NCI-H524 (cell line): Measurements from ENCODE around the gene OR51T1.
"Not testable (repeated sequence)": the region's sequence is repeated elsewhere in the genome, so short reads cannot be mapped to it uniquely, and the experiment has no call there.

Experiments
- DNase-seq, 2 experiments: peaks; one replicate each; lab custom pipeline; 2025; lab: John Stamatoyannopoulos, UW

OR51T1 gene, protein sequence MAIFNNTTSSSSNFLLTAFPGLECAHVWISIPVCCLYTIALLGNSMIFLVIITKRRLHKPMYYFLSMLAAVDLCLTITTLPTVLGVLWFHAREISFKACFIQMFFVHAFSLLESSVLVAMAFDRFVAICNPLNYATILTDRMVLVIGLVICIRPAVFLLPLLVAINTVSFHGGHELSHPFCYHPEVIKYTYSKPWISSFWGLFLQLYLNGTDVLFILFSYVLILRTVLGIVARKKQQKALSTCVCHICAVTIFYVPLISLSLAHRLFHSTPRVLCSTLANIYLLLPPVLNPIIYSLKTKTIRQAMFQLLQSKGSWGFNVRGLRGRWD

DNA sequence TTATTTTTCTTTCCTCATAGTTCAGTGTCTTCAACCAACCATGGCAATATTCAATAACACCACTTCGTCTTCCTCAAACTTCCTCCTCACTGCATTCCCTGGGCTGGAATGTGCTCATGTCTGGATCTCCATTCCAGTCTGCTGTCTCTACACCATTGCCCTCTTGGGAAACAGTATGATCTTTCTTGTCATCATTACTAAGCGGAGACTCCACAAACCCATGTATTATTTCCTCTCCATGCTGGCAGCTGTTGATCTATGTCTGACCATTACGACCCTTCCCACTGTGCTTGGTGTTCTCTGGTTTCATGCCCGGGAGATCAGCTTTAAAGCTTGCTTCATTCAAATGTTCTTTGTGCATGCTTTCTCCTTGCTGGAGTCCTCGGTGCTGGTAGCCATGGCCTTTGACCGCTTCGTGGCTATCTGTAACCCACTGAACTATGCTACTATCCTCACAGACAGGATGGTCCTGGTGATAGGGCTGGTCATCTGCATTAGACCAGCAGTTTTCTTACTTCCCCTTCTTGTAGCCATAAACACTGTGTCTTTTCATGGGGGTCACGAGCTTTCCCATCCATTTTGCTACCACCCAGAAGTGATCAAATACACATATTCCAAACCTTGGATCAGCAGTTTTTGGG, at the start of gene OR51T1:
OR51T1 (plus strand) TSS at position 41 of the 641 bp plus-strand sequence; CDS start at position 41, 0 bp downstream.
- no peak for DNase-seq

DNA sequence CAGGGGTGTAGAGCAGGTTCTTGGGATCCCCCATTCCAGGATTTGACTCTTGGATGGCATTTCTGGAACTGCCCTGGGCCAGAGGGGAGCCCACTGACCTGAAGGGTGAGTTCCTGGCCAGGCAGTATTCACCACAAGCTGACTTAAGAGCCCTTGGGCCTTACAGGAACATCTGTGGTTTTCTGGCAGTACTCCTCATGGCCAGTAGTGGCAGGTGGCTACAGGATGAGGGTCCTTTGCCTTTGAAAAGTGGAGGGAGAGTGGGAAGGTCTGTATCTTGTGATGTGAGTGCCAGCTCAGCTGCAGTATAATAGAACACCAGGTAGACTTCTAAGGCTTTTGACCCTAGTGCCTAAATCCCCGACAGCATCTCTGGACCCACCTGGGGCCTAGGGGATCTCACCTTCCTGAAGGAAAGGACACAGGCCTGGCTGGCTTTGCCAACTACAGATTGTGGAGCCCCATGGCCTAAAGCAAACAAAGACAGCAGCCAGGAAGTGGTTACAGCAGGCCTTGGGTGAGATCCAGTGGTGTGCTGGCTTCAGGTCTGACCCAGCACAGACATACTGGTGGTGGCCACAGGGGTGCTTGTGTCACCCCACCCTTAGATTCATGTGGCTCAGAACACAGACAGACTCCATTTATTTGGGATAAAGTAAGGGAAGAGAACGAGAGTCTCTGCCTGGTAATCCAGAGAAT, 41.7 kb upstream of the OR51T1 start:
- peak in 1 of 2 experiments; percentile 10 for DNase-seq

DNA sequence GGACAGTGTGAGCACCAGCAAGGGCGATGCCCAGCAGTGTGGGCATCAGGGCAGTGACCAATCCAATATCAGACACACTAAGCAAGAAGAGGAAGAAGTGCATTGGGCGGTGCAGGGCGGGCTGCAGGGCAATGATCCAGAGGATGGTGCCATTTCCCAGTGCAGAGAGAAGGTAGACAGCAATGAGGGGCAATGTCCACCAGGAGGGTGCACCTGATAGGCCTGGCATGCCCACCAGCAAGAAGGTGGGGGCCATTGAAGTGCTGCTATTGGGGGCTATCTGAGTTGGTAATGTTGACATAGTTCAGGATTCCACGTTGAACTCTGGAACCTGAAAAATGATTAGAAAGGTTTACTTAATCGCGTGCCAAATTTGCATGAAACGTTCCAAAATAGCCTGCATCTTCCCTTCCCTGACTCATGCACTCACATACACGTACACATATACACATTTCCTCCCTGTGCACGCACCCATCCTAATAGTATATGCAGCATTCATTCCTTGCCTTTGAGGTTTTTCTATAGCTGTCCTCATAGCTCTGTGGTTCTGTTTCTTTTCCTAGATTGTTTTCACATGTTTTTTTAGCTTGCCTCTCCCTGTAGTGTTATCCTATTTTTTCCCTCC, 32.7 kb upstream of the OR51T1 start, which contains the start of gene OR51S1:
OR51S1 (minus strand) TSS at position 301 of the 625 bp plus-strand sequence; CDS start at position 301, 0 bp downstream.
- no peak for DNase-seq

DNA sequence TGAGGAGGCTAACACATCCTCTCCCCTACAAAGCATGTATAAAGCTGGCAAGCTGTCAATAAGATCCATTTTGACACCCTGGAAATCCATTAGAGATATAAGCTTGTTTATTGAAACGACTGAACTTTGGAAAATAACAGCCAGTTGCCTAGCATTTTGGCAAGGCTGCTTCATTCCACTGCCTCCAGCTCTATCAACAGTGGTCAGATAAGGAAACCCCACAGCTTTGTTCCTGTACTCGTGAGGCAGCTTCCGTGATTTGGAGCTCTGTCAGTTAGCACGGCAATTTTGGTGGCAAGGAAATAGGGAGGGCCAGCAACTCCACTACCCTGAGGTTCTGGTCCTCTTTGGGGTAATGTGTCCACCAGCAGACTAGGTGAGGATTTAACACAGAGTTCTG, 30.7 kb upstream of the OR51T1 start:
- DNase-seq, result no peak

DNA sequence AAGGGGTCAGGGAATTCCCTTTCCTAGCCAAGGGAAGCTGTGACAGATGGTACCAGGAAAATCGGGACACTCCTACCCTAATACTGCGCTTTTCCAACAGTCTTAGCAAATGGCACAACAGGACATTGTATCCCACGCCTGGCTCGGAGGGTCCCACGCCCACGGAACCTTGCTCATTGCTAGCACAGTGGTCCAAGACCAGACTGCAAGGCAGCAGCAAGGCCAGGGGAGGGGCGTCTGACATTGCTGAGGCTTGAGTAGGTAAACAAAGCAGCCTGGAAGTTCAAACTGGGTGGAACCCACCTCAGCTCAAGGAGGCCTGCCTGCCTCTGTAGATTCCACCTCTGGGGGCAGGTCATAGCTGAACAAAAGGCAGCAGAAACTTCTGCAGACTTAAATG, 27.4 kb upstream of the OR51T1 start:
- not testable (repeated sequence) for DNase-seq

DNA sequence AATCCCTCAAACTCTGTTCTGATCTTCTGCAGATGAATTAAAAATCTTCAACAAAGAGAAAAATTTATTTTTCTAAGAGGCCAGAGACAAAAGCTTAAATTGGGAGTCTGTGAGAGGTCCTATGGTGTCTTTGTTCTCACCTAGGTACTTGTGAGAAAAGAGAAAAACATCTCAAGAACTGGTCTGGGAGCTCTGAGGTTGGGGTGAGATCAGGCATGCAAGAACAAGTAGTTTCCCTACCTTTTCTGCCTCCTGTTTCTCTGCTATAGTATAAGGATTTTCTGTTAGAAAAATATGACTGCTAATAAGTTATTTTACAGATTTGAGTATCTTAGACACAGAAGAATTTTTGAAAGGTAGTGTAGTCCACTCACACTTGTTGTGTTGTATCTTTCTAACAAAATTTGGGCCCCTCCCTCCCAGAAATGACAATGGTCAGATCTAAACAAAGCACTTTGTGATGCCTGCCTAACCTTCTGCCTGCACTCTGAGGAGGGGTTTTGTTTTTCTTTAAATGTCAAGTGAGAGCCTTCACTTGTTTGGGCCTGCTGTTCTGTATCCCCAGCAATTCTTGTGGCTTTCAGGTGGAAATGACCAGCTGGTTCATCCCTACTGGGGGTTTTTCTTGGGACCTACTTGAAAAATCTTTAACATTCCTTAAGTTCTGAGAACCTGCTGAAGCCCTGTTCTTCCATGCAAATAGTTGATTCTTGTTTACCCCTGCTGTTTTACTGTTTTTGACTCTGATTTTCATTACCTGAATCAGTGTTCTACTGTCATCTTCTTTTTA, 19.1 kb upstream of the OR51T1 start:
- DNase-seq, result no peak

DNA sequence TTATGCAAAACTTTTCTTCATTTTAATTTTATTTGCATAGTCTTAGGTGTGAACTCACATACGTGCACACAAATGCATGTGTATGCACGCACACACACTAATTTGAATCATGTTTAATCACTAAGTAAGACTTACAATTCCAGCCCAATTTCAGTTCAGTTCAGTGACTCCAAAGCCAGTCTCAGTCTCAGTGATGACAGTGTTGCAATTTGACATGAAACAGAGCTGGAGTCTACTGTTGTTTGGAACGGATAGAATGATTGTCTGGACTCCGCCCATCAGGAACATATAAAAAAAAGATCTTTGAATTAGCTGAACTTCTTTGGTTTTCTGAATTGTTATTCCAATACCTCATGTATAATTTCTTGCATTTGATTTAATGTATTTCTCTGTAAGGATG, 17.8 kb upstream of the OR51T1 start:
- no peak for DNase-seq

DNA sequence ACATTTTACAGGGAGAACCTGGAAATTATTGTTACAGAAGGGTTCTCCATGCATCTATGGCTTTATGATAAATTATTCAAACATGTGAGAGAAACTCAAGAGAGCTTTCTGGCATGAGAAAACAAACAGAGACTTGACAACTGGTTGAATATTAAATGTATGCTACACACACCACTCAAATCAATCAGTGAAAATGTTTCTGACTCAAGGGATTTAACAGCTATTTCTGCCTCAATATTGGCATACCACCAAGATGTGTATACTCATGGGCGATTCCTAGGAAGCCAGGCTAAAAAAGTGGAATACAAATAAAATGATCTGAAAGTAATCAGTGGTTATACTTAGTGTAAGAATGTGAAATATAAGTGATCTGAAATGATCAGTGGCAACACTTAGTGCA, 15.8 kb upstream of the OR51T1 start:
- DNase-seq, result no peak

DNA sequence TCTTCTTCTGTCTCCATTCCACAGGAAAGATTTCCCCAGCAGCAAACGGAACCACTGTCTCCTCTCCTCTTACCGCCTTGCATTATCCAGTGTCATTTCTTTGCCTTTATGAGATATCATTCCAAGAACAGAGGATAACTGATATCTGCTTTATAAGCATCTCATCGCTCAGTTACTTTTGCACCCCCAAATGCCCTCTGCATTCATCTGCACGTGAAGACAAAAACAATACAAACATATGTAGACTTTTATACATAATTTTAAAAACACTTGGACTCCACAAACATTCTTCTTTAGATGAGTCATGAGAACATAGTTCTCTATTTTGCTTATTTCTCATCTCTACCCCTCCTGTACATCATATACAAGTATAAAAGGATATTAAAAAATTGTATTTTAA, 512 bp upstream of the OR51T1 start:
- no peak for DNase-seq

DNA sequence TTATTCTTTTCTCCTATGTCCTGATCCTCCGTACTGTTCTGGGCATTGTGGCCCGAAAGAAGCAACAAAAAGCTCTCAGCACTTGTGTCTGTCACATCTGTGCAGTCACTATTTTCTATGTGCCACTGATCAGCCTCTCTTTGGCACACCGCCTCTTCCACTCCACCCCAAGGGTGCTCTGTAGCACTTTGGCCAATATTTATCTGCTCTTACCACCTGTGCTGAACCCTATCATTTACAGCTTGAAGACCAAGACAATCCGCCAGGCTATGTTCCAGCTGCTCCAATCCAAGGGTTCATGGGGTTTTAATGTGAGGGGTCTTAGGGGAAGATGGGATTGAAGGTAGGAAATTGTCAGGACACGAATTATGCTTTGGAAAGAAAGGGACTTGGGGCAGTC, 843 bp downstream of the OR51T1 start:
- peak; percentile 34 to 76 for DNase-seq

DNA sequence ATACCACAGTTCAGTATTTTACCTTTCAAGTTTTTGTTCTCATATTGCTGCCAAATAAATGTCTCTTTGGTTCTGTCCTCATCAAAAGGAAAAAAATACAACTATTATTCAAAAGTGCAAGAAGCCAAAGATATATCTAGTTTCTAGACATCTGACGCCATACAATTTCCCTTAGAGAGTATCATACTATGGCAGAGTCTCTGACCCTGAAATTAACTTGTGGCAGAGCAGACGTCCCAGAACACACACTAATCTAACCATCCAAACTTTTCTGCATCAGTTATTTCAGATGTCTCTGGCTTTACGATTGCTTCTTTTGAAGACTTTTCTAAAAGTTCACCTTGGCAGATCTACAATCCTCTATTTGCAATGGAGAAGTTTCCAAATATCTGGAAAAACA, 2.7 kb downstream of the OR51T1 start:
- no peak for DNase-seq

DNA sequence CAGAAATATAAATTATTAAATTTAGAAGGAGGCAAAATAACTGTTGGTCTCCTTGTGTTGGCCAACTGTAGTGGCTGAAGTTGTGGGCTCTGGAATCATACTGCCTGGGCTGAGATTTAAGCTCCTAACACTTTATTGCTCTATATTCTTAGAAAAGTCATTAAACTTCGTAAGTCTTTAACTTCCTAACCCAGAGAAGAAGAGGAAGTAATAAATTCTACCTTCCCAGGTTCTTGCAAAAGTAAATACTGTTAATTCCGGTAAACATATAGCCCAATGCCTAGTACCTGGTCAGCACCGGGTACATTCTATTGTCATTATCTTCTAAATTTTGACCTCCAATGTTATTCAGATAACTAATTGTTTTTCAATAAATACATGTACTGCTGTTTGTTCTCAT, 4.5 kb downstream of the OR51T1 start:
- DNase-seq, result no peak

DNA sequence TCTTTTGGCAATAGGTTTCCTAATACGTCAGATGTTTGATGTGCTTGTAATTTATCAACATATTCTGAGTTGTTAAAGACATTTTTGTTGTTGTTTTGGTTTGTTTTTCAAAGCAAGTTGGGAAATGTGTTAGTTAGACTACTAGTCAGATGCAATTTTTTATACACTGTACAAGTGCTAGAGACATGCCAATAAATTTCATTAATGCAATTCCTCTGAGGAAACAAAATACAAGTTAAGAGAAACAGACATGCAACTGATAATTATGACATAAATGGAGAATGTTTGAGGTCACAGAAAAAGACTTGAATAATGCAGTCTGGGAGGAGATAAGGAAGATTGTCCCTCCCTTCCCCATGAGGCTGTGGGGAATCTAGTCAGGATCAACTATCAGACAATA, 5.9 kb downstream of the OR51T1 start:
- DNase-seq, result no peak

DNA sequence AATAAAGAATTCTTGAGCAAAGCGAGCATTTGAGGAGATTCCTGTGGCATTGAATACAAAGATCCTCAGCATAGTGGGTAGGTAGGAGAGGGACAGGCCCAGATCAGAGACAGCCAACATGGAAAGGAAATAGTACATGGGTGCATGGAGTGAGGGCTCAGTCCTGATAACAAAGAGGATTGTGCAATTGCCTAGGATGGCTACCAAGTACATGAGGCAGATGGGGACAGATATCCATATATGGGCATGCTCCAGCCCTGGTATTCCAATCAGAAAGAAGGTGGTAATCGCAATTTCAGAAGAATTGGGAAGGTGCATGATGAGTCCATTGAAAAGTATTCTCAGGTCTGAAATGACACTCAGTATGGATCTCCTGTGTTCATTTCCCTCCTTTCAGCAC, 8.6 kb downstream of the OR51T1 start:
- DNase-seq, result no peak

DNA sequence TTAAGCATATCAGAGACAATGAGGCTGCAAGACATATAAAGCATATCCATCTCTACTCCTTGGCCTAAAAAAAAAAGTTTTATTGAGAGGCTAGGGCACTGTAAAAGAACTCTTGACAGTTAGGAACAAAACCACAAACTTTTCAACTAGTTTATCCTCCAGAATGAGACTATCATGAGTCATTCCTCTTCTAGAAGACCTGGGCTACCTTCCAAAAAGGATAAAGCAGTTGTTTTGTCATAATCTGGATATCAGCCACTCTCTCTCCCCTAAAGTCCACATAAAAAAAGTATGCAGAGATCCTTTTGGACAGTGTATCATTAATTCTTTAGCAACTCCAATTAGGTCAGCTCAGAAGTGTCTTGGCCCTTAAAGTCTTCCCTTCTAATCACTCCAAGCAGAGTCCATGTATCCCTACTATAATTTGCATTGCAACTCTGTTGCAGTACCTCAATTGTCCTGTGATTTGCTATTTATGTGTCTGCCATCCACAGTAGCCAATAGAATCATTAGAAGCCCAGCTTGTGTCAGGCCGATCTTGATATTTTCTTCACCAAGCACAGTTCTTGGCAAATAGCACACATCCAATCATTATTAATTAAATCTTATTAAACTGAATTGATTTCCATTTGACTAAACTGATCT, 10.4 kb downstream of the OR51T1 start:
- no peak for DNase-seq

DNA sequence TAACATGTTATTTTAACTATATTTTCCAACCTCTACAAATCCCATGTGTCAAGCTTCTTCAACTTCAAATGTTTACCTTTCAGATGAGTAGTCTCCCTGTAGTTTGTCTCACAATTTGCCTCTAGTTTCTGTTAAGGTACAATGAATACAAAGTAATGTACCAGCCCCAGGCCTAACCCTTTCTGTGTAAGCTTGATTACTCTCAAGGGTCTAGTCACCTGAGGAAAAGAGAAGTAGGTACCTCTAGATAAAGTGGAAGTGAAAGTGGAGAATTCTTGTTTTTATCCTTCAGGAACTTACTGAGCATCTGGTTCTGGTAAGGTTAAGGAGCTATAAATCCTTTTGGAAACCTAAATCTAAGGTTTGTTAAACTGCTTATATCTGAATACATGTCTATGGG, 21.8 kb downstream of the OR51T1 start, which contains the start of gene OR51A7:
OR51A7 (plus strand) TSS at position 300 of the 400 bp plus-strand sequence. CDS start 3,587 bp downstream, outside the sequence.
- no peak for DNase-seq

DNA sequence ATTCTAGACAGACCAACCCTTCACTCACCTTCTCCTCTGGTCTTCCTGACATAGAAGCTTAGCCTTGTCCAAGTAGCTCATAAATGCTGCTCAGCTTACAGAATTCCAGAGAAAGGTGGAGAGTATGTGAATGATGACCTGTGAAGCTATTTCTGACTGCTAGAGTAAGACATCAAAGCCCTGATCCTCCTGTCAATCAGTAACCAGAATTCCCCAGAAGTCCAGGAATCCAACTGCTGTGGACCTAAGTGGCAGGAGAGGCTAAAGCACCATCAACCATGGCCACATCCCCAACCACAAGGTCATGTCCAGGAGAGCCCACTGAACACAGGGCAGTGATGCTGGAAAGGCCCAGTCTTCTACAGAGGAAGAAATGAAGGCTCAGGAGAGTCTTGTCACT, 34.9 kb downstream of the OR51T1 start:
- DNase-seq, result no peak

DNA sequence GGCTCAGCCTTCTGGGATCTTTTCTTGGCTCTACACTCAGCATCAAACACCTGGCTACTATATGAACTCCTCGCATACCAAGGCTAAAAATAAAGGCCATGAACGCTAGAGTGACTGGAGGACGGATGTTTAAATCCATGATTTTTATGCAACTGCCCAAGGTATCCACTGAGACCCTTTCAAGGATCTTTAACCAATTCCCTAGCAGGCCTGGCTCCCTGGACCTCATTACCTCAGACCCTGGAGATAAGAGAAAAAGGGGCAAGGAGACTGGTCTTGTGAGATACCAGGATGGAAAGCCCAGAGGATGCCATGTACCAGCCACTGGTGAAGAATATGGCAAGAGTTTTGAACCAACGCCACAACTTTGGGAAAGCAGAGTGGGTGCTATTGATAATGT, 37.5 kb downstream of the OR51T1 start, which contains the start of gene OR51G2:
OR51G2 (minus strand) TSS at position 101 of the 400 bp plus-strand sequence. CDS start 3,687 bp downstream, outside the sequence.
- DNase-seq, result no peak

DNA sequence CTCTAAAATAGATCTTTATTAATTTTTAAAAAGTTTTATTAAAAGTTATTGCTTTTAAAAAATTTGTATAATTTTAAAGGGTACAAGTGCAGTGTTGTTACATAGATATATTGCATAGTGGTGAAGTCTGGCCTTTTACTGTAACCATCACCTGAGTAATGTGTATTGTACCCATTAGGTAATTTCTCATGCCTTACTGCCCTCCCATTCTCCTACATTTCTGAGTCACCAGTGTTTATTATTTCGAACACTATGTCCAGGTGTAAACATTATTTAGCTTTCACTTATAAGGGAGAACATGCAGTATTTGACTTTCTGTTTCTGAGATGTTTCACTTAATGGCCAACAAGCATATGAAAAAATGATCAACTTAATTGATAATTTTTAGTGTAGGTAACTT, 40.1 kb downstream of the OR51T1 start:
- no peak for DNase-seq

DNA sequence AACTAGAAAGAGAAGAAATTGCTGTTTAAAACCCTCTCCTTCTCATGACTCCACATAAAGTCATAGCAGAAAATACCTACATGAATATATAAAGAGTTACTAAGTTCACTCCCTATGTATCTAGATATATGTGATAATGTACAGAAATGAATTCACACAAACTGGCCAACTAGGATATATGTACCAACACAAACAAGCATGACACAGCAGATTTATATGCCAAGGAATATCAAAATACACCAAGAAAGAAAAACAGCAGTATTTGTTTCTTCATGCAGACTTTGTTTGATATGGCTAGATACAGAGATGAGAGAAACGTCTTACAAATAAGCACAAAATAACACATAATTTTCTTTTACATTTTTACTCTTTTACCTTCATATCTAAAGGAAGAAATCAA, 40.6 kb downstream of the OR51T1 start:
- DNase-seq, result no peak

DNA sequence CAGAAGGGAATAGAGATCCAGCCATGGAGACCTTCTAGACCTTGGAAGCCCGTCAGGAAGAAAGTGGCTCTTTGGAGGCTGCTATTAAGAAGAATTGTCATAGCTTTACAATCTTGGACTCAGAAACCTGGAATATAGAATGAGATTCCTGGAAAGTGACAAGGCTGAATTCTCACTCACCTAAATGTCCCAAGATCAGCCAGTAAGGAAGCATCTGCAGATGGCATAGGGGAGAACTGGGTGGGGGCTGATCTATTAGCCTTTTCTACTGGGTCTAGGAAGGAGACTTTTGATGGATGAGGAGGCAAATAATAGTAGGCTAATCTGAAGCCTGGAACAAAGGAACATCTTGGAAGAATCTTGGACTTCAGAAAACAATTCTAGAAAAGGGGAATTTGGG, 42.5 kb downstream of the OR51T1 start, which contains the start of gene OR51G1:
OR51G1 (minus strand) TSS at position 101 of the 400 bp plus-strand sequence; CDS start at position 101, 0 bp downstream.
- no peak for DNase-seq
